ENCODE measurements around the gene EMC7.

GRCh38 chr15:34079904-34080303 is 21.8 kb downstream of the EMC7 start:
- TF ChIP-seq EP300 (IDR thresholded peaks at IDR 0.05; ENCODE audit: low read depth): no peak
- TF ChIP-seq CTCF (IDR thresholded peaks at IDR 0.05): no peak
- TF ChIP-seq POLR2AphosphoS5 (IDR thresholded peaks at IDR 0.05): no peak
